ENCODE results near the gene ERN1. TPM values are rescaled to one million over a fixed set of nuclear protein-coding genes. Genes with fewer than 3 reads are reported as not detected.
A peak's percentile ranks its signal among the peaks of the same experiment; 100 is the strongest.

The ERN1 gene
- total RNA-seq, 1 donor from 2014 or later: 52.1 TPM

- H3K4me3 Mint-ChIP-seq: peak overlapping the region; percentile 47
- peaks cover 6% of the 10 kb centered on the region for H3K9me3 Mint-ChIP-seq
- H3K36me3 Mint-ChIP-seq (ENCODE audit: low read depth): peaks cover 33% of the 10 kb centered on the region
- intact Hi-C loops (cut with micrococcal nuclease): no loop called here
- peak overlapping the region; percentile 83 for H3K27ac Mint-ChIP-seq
- H3K27me3 Mint-ChIP-seq: no peaks in the 10 kb centered on the region
- DNase-seq: peak; percentile 64
- peaks cover 48% of the 10 kb centered on the region for H3K4me1 Mint-ChIP-seq
Measured at GRCh38 chr17:64087252-64088005, 42.5 kb downstream of the ERN1 start.

- peaks cover 47% of the 10 kb centered on the region for H3K4me1 Mint-ChIP-seq
- intact Hi-C loops (cut with micrococcal nuclease): no loop called here
- no peaks in the 10 kb centered on the region for H3K27me3 Mint-ChIP-seq
- no peak overlapping the region for H3K4me3 Mint-ChIP-seq
- H3K36me3 Mint-ChIP-seq (ENCODE audit: low read depth): peaks cover 32% of the 10 kb centered on the region
- peaks cover 3% of the 10 kb centered on the region for H3K9me3 Mint-ChIP-seq
- H3K27ac Mint-ChIP-seq: no peak overlapping the region
- no peak for DNase-seq
Measured at GRCh38 chr17:64085650-64086005, 44.3 kb downstream of the ERN1 start.

GRCh38 chr17:64084940-64085649 lies 44.8 kb downstream of the ERN1 start:
- Mint-ChIP-seq H3K36me3 (ENCODE audit: low read depth) (peaks cover 33% of the 10 kb centered on the region), H3K9me3 (peaks cover 3% of the 10 kb centered on the region), H3K27me3 (no peaks in the 10 kb centered on the region), H3K27ac (no peak overlapping the region), H3K4me3 (no peak overlapping the region), H3K4me1 (peaks cover 47% of the 10 kb centered on the region)
- intact Hi-C loops (cut with micrococcal nuclease): loop anchor here (5.0 kb wide), 1 partner anchor 58 kb away; no protein-coding TSS in a partner anchor
- DNase-seq: no peak

DNA sequence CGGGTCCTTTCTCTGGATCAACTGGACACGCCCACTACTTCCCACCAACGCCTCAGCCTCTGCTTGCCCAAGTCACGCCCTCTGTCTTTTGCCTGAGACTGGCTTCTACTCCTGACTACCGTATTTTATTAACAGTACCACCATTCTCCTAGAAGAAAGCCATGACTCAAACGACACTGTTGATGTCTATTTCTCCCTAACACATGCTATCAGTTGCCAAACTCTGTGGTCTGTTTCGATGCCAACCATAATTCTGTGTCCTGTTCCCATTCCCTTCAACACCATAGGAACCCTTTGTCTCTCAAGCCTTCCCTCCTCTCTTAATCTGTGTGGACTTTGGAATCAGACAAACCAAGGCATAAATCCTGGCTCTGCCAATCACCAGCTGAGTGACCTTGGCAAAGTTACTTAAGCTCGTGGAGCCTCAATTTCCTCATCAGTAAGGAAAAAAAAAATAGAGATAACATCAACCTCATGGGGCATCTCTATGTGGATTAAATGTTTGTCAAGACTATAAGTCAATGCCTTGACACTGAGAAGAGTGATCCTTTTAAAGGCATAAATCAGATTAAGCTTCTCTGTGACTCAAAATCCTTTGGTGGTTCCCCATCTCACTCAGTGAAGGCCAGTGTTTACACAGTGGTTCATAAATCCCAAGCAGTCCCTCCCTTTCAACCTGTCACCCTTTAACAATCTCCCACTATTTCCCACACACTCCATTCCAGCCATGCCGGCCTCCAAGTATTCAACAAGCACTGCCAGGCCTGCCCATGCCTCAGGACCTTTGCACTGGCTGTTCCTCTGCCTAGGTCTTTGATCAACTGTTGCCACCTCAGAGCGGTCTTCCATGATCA lies 45.6 kb downstream of the ERN1 start:
- no peak for DNase-seq
- intact Hi-C loops (cut with micrococcal nuclease): loop anchor here (5.0 kb wide), 1 partner anchor 57 kb away; no protein-coding TSS in a partner anchor
- Mint-ChIP-seq H3K27ac (no peak overlapping the region), H3K9me3 (peaks cover 3% of the 10 kb centered on the region), H3K27me3 (no peaks in the 10 kb centered on the region), H3K36me3 (ENCODE audit: low read depth) (peaks cover 33% of the 10 kb centered on the region), H3K4me1 (peaks cover 45% of the 10 kb centered on the region), H3K4me3 (no peak overlapping the region)

DNA sequence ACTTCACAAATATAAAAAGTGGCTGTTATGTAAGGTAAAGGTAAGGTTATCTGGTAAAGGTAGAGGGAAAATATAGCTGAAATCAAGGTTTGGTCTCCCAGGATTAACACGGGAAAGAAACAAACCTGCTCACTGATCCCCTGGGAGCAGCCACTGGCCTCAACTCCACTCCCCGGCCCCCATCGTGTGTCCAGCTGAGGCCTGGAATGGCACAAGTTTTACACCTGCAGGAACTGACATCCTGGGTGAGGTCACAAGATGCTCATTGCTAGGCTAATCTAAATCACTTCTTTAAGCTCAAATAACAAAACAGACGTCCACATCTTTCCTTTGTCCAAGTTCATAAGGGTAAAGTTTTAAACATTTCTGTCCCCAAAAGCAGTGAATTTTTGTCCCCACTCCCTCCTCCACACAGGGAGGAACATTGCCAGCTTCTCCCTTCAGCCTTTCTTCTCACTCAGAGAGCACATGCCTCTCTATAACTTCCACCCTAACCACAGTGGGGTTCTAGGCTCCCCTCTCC lies 46.3 kb downstream of the ERN1 start:
- Mint-ChIP-seq H3K36me3 (ENCODE audit: low read depth) (peaks cover 39% of the 10 kb centered on the region), H3K9me3 (peaks cover 3% of the 10 kb centered on the region), H3K27me3 (no peaks in the 10 kb centered on the region), H3K4me1 (peaks cover 48% of the 10 kb centered on the region), H3K27ac (no peak overlapping the region), H3K4me3 (no peak overlapping the region)
- intact Hi-C loops (cut with micrococcal nuclease): loop anchor here (5.0 kb wide), 1 partner anchor 56 kb away; no protein-coding TSS in a partner anchor
- no peak for DNase-seq

GRCh38 chr17:64083093-64083492 lies 46.9 kb downstream of the ERN1 start:
- peaks cover 44% of the 10 kb centered on the region for H3K4me1 Mint-ChIP-seq
- peaks cover 38% of the 10 kb centered on the region for H3K36me3 Mint-ChIP-seq (ENCODE audit: low read depth)
- H3K9me3 Mint-ChIP-seq: peaks cover 4% of the 10 kb centered on the region
- peak overlapping the region; percentile 82 for H3K27ac Mint-ChIP-seq
- no peaks in the 10 kb centered on the region for H3K27me3 Mint-ChIP-seq
- intact Hi-C loops (cut with micrococcal nuclease): loop anchor here (5.0 kb wide), 1 partner anchor 56 kb away; no protein-coding TSS in a partner anchor
- H3K4me3 Mint-ChIP-seq: peak overlapping the region; percentile 62
- no peak for DNase-seq

GRCh38 chr17:64081802-64082799 lies 47.8 kb downstream of the ERN1 start:
- H3K36me3 Mint-ChIP-seq (ENCODE audit: low read depth): peaks cover 43% of the 10 kb centered on the region
- H3K27me3 Mint-ChIP-seq: no peaks in the 10 kb centered on the region
- peak; percentile 88 for DNase-seq
- H3K4me3 Mint-ChIP-seq: peak overlapping the region; percentile 62
- H3K27ac Mint-ChIP-seq: peak overlapping the region; percentile 82
- H3K4me1 Mint-ChIP-seq: peaks cover 41% of the 10 kb centered on the region
- intact Hi-C loops (cut with micrococcal nuclease): loop anchor here (1.0 to 5.0 kb wide), 4 partner anchors 9 to 55 kb away; partner anchors contain the start of gene ERN1
- H3K9me3 Mint-ChIP-seq: peaks cover 4% of the 10 kb centered on the region

GRCh38 chr17:64080174-64080618 lies 49.7 kb downstream of the ERN1 start:
- no peak for DNase-seq
- Mint-ChIP-seq H3K27me3 (no peaks in the 10 kb centered on the region), H3K27ac (peak overlapping the region; percentile 34), H3K9me3 (peaks cover 3% of the 10 kb centered on the region), H3K4me3 (peak overlapping the region; percentile 23), H3K4me1 (peaks cover 54% of the 10 kb centered on the region), H3K36me3 (ENCODE audit: low read depth) (peaks cover 59% of the 10 kb centered on the region)
- intact Hi-C loops (cut with micrococcal nuclease): loop anchor here (5.0 kb wide), 1 partner anchor 53 kb away; no protein-coding TSS in a partner anchor

DNA sequence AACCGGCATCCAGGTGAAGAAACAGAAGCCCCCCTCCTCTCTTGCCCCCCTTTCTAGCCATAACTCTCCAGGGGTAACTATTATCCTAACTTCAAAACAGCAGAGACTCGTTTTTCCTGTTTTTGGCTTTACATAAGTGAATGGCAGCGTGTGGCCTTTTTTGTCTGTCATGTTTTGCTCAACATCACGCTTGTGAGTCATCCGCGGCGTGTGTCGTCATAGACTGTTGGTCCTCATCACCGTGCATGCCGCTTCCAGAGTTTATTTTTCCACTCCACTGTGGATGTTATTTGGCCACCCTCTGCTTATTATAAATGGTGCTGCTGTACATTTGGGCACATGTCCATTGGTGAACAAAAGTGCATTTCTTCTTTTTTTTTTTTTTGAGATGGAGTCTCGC lies 52.6 kb downstream of the ERN1 start:
- Mint-ChIP-seq H3K4me3 (no peak overlapping the region), H3K27me3 (no peaks in the 10 kb centered on the region), H3K9me3 (peaks cover 3% of the 10 kb centered on the region), H3K27ac (peak overlapping the region; percentile 29), H3K4me1 (peaks cover 57% of the 10 kb centered on the region), H3K36me3 (ENCODE audit: low read depth) (peaks cover 77% of the 10 kb centered on the region)
- intact Hi-C loops (cut with micrococcal nuclease): no loop called here
- DNase-seq: no peak

GRCh38 chr17:64075913-64076312 lies 54.0 kb downstream of the ERN1 start:
- Mint-ChIP-seq H3K36me3 (ENCODE audit: low read depth) (peaks cover 82% of the 10 kb centered on the region), H3K27me3 (no peaks in the 10 kb centered on the region), H3K4me1 (peaks cover 45% of the 10 kb centered on the region), H3K4me3 (peak overlapping the region; percentile 28), H3K27ac (peak overlapping the region; percentile 89), H3K9me3 (peaks cover 5% of the 10 kb centered on the region)
- intact Hi-C loops (cut with micrococcal nuclease): no loop called here
- no peak for DNase-seq

- peaks cover 83% of the 10 kb centered on the region for H3K36me3 Mint-ChIP-seq (ENCODE audit: low read depth)
- intact Hi-C loops (cut with micrococcal nuclease): no loop called here
- no peak overlapping the region for H3K4me3 Mint-ChIP-seq
- no peaks in the 10 kb centered on the region for H3K27me3 Mint-ChIP-seq
- DNase-seq: no peak
- H3K4me1 Mint-ChIP-seq: peaks cover 35% of the 10 kb centered on the region
- H3K27ac Mint-ChIP-seq: no peak overlapping the region
- peaks cover 14% of the 10 kb centered on the region for H3K9me3 Mint-ChIP-seq
Measured at GRCh38 chr17:64074704-64075426, 55.1 kb downstream of the ERN1 start.
